Cortex of kidney (tissue), 1 donor: ENCODE results near the gene PFN3.

Experiments used
- DNase-seq: peaks from one replicate; lab custom pipeline; 2025; lab: John Stamatoyannopoulos, UW

PFN3 gene

DNA sequence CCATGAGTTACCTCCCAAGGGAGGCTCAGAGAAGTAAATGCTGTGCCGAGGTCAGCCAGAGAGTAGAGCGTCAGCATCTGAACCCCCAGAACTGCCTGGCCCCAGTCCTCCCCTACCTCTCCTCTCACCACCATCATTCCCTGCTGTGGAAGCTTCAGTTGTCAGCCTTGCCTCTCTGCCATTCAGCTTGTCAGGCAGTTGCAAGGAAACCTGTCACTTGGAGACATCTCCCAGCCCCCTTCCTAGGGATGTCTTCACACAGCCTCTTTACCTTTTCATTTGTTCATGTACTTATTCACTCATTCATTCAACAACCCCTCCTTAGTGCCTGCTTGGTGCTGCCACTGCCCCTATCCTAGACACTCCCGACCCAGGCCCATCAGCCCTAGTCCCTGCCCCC is 40.6 kb downstream of the PFN3 start:
- no peak for DNase-seq

DNA sequence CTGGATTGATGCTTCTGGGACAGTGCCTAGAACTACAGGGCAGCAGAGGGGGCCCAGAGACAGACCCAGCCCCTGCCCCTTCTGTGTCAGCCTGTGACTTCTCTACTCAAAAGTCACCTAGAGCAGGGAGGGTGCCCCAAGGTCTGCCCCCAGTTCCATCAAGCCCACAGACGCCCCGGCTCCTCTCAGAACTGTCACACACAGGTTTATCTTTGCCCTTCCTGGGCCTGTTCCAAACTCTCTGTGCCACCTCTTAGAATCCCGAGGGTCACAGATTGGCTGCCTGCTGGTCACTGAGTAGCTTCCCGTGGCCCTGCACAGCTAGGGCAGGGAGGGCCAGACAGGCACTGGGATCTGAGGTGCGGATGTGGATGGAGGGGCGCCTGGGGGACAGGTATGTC is 41.0 kb downstream of the PFN3 start:
- DNase-seq = no peak

DNA sequence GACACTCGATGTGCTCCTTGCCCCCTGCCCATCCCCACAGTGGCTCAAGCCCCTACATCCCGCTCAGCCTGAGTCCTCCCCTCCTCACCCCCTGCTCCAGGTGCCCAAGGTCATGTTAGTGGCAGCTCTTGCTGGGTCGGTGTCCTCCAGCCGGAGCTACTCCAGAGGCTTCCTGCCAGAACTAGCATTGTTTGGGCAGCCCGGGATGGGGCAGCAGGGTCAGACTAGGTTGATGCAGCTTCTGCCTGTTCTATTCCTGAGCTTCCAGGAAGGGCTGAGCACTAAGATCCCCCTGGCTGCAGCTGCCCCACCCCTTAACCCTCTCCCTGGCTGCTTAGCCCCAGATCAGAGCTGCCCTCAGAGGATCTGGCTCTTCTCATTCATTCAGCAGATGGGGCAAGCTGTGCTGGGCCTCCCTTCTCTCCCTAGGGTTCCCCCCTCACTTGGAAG is 42.1 kb downstream of the PFN3 start:
- no peak for DNase-seq

DNA sequence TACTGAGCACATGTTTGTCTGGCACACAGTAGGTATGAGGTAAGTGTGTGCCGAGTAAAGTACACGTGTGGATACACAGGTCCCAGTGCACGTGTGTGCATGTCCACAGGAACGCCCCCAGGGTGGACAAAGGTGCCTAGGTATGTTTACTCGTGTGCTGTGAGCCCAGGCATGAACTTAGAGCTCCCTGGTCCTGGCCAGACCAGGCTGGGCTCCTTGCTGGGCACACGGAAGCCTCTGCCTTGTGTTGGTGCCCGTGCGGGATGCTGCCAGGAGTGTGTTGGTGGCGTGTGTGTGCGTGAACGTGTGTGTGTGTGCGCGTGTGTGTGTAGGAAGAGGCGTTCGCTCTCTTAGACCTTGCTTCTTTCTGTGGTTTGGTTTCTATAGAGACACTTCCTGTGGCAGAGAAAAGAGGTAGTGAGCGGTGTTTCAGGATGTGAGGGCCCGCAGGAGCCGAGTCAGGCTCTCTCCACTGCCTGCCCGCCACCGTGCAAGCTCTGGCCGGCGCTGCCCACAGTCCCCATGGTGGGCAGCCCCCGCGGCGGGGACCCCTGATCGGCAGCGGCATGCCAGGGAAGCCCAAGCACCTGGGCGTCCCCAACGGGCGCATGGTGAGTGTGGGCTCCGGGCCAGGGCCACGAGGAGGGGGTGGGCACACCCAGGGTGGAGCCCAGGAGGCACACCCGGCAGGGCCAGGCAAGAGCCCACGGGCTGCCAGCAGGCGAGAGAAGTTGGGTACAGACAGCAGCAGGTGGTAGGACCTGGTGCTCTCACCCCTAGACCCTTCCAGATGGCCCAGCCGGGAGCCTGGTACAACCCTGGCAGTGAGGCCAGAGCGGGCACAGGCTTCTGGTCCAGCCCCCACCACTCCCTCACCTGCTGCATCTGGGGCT is 42.8 kb downstream of the PFN3 start, which contains the start of gene RGS14:
RGS14 (plus strand) TSS at position 466 of the 893 bp plus-strand sequence; CDS start at position 567, 101 bp downstream.
- no peak for DNase-seq

DNA sequence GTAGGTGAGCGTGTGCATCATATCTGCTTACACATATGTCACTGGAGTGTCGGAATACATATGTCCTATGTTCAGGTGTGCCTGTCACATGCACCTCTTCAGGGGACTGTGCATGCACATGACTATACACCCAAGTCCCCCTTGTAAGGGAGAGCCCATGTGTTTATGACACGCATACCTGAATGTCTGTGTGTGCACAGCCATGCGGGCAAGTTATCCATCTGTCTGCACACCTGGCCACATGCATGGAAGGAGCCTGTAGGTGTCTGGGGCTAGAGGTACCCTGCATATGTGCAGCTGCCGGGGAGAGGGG is 43.4 kb downstream of the PFN3 start:
- no peak for DNase-seq

DNA sequence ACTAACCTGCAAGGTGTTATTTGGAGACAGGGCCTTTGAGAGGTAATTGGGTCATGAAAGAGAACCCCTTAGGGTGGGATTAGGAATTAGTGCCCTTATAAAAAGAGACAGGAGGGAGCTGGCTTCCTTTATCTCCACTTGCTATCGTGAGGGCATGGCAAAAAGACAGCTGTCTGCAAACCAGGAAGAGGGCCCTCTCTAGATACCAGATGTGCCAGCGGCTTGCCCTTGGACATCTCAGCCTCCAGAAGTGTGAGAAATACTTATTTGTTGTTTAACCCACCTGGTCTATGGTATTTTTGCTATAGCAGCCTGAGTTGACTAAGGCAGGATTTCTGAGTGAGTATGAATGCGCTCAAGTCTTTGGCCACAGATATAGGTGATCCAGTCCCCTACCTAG is 43.7 kb downstream of the PFN3 start:
- no peak for DNase-seq

DNA sequence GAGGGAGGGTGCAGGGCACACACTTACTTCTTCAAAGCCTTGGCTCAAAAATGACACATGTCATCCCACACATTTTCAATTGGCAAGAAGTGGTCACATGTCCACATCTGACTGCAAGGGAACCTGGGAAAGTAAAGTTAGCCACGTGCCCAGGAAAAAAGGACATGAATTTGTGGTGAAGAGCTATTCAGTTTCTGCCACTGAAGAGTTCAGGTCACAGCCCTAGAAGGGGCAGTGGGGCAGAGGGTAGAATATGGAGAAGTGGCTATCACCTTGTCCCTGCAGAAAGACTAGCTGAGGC is 44.6 kb downstream of the PFN3 start:
- no peak for DNase-seq

DNA sequence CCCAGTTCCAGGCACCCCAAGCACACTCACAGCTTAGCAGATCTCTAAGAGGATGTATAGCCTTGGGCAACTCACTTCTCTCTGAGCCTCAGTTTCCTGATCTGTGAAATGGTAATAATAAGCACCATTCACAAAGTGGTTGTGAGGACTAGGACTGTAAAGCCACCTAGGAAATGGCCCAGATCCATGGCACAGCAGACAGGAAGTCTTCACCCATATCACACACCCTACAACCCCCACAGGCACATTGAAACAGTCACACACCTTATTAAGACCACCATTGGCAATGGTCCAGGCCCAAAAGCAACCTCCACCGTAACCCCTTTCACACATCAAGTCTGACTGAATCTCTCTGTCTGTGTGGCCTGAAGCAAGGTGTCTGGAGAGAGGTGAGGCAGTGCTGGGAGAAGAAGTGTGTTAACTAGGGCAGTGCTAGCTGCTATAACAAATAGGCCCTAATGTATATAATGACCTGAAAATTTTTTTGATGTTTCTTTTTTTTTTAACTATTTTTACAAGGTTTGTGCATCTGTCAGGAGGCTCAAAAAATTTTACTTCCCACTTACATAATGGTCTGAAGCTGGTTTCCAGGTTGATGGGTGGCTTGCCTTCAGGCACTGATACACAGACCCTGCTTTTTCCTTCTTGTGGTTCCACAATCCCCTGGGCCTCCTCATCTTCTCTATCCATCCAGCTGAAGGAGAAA is 45.1 kb downstream of the PFN3 start:
- no peak for DNase-seq

DNA sequence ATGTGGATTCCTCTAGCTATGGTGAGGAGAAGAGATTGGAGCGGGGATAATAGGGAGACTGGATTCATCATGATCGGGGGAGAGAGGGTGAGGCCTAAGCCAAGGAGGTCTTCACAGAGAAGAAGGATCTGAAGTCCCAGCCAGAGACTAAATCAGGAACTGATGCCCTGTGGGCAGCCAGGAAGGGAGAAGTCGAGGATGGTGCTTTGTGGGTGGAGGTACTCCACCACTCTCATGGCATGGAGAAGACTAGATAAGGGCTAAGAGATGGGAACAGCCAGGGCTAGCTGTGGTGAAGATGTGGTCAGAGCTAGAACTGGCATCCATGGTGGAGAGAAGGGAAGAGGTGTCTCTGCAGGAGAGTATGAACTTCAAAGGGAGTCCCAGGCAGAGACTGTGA is 45.8 kb downstream of the PFN3 start:
- DNase-seq = no peak

DNA sequence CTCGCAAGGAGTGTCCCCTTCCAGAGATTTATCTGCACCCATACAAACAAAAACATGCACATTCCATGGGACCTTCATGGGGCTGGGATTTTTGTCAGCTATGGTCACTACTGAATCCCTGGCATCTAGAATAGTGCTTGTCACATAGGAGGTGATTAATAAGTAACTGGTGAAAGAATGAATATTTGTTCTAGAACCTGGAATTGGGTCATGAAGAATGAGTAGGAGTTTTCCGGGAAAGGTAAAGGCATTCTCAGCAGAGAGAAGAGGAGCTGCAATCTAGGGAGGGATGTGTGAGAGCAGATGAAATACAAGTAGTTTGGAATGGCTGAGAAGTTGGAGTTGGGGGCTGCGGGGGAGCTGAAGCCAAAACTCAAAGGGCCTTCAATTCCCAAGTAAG is 46.2 kb downstream of the PFN3 start:
- DNase-seq = no peak

DNA sequence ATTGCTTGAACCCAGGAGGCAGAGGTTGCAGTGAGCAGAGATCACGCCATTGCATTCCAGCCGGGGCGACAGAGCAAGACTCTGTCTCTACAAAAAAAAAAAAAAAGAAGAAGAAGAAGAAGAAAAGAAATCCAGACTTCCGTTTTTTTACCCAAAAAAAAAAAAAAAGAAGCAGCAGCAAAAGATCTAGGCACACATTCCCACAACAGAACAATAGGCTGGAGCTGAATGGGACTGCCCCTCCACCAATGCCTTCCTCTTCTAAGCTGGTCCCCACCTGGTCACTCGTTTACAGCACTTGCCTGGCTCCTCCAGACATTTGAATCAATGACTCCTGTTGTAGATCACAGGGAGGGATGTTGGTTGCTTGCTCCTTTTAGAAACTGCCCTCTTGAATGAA is 47.4 kb downstream of the PFN3 start:
- no peak for DNase-seq

DNA sequence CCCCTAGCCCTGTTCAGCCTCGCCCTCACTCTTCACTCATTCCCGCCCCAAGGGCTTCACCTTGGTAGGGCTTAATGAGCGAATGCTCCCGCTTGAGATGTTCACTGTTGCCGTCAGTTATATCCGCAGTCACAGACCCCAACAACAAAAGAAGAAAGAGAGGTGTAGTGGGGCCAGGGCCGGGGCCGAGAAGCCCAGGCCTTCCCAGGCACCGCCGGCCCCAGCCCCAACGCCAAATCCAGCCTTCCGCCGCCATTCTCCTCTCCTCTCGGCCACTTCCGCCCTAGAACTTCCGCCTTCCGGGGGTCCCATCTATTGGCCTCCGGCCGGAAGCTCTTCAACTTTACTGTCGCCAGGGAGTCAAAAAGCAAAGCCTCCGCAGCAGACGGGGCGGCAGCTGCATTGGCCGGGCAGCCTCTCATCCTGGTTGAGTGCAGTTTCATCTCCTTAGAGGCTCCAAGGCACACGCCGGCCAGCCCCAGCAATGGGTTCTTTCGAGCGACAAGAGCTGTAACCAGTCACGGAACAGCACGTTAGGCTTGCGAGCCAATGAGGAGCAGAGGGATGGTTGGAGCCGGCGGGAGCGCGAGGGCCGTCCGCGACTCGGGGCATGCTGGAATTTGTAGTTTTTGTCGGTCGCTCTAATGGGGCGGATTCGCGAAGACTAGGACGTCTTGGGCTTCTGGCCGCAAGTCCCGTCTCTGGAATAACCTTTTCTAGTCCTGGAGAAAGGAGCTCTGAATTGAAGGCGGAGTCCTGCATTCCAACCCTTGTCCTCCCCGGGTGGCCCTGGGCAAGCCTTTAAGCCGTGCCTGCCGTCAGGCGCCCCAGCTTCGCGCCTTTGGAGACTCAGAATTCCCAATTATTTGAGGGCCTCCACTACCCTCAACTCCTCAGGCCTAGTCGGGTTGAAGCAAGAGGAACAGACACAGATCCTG is 48.8 kb downstream of the PFN3 start, which contains the start of gene LMAN2:
LMAN2 (minus strand) TSS at position 277 of the 938 bp plus-strand sequence; CDS start at position 256, 21 bp downstream.
- no peak for DNase-seq

DNA sequence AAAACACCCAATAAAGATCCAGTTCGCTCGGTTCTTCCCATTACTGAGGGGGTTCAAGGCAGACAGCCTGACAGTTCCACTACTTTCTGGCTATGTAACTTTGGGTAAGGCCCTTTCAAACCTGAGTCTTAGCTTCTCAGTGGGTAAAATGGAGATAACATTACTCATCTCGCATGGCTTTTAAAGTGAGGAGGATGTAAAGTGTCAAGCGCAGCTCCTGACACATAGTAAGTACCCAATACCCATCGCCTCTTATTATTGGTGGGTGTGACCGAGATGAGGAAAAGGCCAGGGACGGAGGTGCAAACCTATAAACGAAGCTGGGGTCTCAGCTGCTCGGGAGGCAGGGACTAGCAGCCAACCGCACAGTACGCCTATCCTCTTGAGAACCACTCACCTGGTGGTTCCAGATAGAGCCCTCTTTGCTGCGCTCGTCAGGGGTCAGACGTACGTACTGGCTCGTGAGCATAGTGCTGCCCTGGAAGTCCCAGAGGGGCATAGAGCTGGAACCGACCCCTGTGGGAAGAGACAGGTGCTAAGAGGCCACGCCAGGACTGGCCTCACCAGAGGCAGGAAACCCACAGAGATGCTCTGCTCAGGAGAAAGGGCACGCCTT is 49.6 kb downstream of the PFN3 start:
- DNase-seq = no peak
